Measurements from ENCODE around the gene CLIP2.

- no peak for TF ChIP-seq POLR2A (IDR thresholded peaks at IDR 0.05)
- TF ChIP-seq CTCF (IDR thresholded peaks at IDR 0.05): no peak
Measured at GRCh38 chr7:74424291-74424880, 135.2 kb downstream of the CLIP2 start.

Measured in esophagus squamous epithelium (tissue), 4 donors.